ENCODE data around the gene CAPZB. TPM values are rescaled to one million over a fixed set of nuclear protein-coding genes. Genes with fewer than 3 reads are reported as not detected.

The CAPZB gene
- total RNA-seq, 1 experiment from 2014 or later = 348 TPM

DNA sequence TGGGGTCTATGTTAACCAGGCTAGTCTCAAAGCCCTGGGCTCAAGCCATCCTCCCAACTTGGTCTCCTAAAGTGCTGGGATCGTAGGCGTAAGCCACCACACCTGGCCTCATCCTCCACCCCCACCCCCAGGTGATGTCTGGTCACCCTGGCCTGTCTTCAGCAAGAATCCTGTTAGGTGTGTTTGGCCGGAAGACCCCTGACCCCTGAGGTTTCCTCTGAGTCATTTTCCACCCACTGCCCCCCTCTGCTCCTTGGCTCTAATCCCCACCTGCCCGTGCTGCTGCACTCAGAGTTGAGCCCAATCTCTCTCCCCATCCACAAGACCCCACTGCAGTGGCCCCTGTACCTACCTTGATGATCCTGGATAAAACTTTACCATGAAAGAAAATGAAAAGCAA, 148.1 kb downstream of the CAPZB start:
- TF ChIP-seq, protein P1, sequence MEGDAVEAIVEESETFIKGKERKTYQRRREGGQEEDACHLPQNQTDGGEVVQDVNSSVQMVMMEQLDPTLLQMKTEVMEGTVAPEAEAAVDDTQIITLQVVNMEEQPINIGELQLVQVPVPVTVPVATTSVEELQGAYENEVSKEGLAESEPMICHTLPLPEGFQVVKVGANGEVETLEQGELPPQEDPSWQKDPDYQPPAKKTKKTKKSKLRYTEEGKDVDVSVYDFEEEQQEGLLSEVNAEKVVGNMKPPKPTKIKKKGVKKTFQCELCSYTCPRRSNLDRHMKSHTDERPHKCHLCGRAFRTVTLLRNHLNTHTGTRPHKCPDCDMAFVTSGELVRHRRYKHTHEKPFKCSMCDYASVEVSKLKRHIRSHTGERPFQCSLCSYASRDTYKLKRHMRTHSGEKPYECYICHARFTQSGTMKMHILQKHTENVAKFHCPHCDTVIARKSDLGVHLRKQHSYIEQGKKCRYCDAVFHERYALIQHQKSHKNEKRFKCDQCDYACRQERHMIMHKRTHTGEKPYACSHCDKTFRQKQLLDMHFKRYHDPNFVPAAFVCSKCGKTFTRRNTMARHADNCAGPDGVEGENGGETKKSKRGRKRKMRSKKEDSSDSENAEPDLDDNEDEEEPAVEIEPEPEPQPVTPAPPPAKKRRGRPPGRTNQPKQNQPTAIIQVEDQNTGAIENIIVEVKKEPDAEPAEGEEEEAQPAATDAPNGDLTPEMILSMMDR (conservative IDR thresholded peaks at IDR 0.05) = no peak
- no peak overlapping the region for H2BK120ac ChIP-seq (ENCODE audit: low read depth, low read length, poor library complexity, severe bottlenecking)
- Mint-ChIP-seq H3K36me3 (ENCODE audit: insufficient read depth in 1 of 3, low read depth in 3 of 3) (peaks cover 2 to 37% (median 6%) of the 10 kb centered on the region in 3 experiments), H3K27me3 (ENCODE audit: low read depth) (no peaks in the 10 kb centered on the region), H3K9me3 (no peaks in the 10 kb centered on the region), H3K4me3 (no peak overlapping the region; a peak in 1 of 5 replicates), H3K27ac (peak overlapping the region; percentile 17 to 98 (median 79); a peak in 3 of 7 replicates), H3K4me1 (peaks cover 22 to 35% of the 10 kb centered on the region in 2 experiments)
- H3K14ac ChIP-seq (ENCODE audit: insufficient read depth, low read length) = no peak overlapping the region
- H3K4me2 ChIP-seq (ENCODE audit: insufficient read depth, insufficient read length, low read length) = no peak overlapping the region
- no peak overlapping the region for H2AK5ac ChIP-seq (ENCODE audit: insufficient read length, low read length)
- H4K5ac ChIP-seq (ENCODE audit: insufficient read length, low read depth, low read length) = no peak overlapping the region
- no CpG with 5 or more reads among the region's 4 CpGs for WGBS (ENCODE audit: extremely low coverage, insufficient read length, low lambda C conversion rate)
- peak overlapping the region; percentile 40 for H4K91ac ChIP-seq (ENCODE audit: insufficient read length, low read depth, low read length)
- peaks cover 2% of the 10 kb centered on the region; the same call in 1 of the 2 replicates for H3K4me1 ChIP-seq (ENCODE audit: insufficient read depth, low read length)
- no peak overlapping the region for H3K9ac ChIP-seq (ENCODE audit: extremely low read depth, insufficient read length, low read length)
- H3K27me3 ChIP-seq (ENCODE audit: insufficient read depth, low read length) = no peaks in the 10 kb centered on the region
- peak overlapping the region; percentile 51; the same call in 1 of the 2 replicates for H3K4ac ChIP-seq (ENCODE audit: low read depth, low read length)
- H3K9me3 ChIP-seq (ENCODE audit: control insufficient read depth, low read depth, low read length) = no peaks in the 10 kb centered on the region
- H2BK20ac ChIP-seq (ENCODE audit: low read depth, low read length, poor library complexity, severe bottlenecking) = no peak overlapping the region
- H3K56ac ChIP-seq (ENCODE audit: insufficient read length, low read depth, low read length) = no peak overlapping the region
- peak overlapping the region; percentile 2 for H2BK12ac ChIP-seq (ENCODE audit: insufficient read length, low read depth, low read length)
- H3K18ac ChIP-seq (ENCODE audit: insufficient read length, low read depth, low read length) = no peak overlapping the region
- H2AFZ ChIP-seq (ENCODE audit: low read length) = no peak overlapping the region
- no peak overlapping the region for H2BK15ac ChIP-seq (ENCODE audit: low read depth, low read length)
- no peaks in the 10 kb centered on the region for H3K79me1 ChIP-seq (ENCODE audit: insufficient read depth, low read depth, low read length, poor library complexity, severe bottlenecking)
- no peak overlapping the region for H3T11ph ChIP-seq (ENCODE audit: low read length)
- no peak overlapping the region for H4K8ac ChIP-seq (replicated peaks; ENCODE audit: insufficient read length, low read depth, low read length)
- H4K20me1 ChIP-seq (ENCODE audit: control insufficient read depth, insufficient read depth, insufficient read length) = no peaks in the 10 kb centered on the region
- H3K23me2 ChIP-seq (ENCODE audit: insufficient read length, low read depth, low read length, poor library complexity, severe bottlenecking) = no peaks in the 10 kb centered on the region
- DNase-seq = no peak
- H2BK5ac ChIP-seq (ENCODE audit: insufficient read length, low read length) = no peak overlapping the region
- H3K23ac ChIP-seq (ENCODE audit: insufficient read length, low read depth, low read length) = no peak overlapping the region
- H3K79me2 ChIP-seq (ENCODE audit: insufficient read depth, low read length) = no peaks in the 10 kb centered on the region
- no peak overlapping the region for H3K27ac ChIP-seq (ENCODE audit: insufficient read length, low read depth, low read length)

All from H9 (cell line).